DMS79 (cell line): ENCODE results near the gene DNAJA1.
"Not testable (repeated sequence)": the region's sequence is repeated elsewhere in the genome, so short reads cannot be mapped to it uniquely, and the experiment has no call there.

Source experiments
- DNase-seq: peaks from one replicate; lab custom pipeline; 2025; lab: John Stamatoyannopoulos, UW

Gene DNAJA1

GRCh38 chr9:33082128-33082527, 57.1 kb downstream of the DNAJA1 start:
- no peak for DNase-seq

GRCh38 chr9:33082538-33083326, 57.7 kb downstream of the DNAJA1 start:
- DNase-seq = no peak

GRCh38 chr9:33085672-33086071, 60.6 kb downstream of the DNAJA1 start:
- not testable (repeated sequence) for DNase-seq
